Loucy (cell line): ENCODE data around the gene SLAIN2.

Experiments
- EZH2phosphoT487 ChIP-seq: fragments of 200-600 bp; IDR thresholded peaks from 2 replicates; pipeline ENCODE4 v1.6.1; 2018; ENCODE audit warnings: antibody characterized with exemption, mild to moderate bottlenecking, moderate library complexity, borderline replicate concordance
- TF ChIP-seq, protein P1 (sequence below): fragments of 200-600 bp; sonication (generic); conservative IDR thresholded peaks from 2 replicates; pipeline ENCODE4 v1.5.1; 2014; ENCODE audit warnings: mild to moderate bottlenecking, antibody characterized with exemption, low read length

DNA sequence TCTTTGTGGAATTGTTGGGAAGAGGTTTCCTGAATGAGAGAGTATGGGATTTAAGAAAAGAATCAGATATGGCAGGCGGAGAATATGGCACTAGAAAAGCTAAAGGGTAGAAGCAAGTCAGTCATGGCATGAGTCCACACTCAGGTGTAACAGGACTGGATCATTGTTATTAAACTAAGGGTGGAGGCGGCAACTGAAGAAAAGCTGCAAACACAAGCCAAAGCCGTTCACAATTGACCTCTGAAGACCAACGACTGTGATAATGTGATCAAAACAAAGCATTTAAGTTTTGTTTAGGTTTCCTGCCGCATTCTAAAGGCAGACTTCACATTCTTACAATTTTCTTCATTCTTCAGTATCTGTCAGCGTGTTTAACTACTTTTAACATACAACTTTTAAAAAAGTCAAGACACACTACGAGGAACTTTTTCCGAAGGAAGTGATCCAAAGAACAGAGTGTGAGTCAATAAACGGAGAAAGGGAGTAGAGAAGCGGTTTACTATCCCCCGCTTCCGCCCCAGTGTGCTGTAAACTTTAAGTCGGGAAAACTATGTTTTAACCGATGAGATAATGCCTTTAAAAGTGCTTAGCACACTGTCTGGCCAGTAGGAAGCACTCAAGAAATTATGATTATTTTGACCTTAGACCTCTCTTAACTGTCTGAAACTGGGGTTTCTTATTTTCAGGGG is 909 bp upstream of the SLAIN2 start:
- TF ChIP-seq, protein P1, sequence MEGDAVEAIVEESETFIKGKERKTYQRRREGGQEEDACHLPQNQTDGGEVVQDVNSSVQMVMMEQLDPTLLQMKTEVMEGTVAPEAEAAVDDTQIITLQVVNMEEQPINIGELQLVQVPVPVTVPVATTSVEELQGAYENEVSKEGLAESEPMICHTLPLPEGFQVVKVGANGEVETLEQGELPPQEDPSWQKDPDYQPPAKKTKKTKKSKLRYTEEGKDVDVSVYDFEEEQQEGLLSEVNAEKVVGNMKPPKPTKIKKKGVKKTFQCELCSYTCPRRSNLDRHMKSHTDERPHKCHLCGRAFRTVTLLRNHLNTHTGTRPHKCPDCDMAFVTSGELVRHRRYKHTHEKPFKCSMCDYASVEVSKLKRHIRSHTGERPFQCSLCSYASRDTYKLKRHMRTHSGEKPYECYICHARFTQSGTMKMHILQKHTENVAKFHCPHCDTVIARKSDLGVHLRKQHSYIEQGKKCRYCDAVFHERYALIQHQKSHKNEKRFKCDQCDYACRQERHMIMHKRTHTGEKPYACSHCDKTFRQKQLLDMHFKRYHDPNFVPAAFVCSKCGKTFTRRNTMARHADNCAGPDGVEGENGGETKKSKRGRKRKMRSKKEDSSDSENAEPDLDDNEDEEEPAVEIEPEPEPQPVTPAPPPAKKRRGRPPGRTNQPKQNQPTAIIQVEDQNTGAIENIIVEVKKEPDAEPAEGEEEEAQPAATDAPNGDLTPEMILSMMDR = no peak
- TF ChIP-seq EZH2phosphoT487 = no peak
